ENCODE measurements around the gene UBE2D1.
A peak's percentile ranks its signal among the peaks of the same experiment; 100 is the strongest.

Gene UBE2D1

GRCh38 chr10:58316874-58317273 is 17.9 kb upstream of the UBE2D1 start:
- no peaks in the 10 kb centered on the region for H3K36me3 ChIP-seq (ENCODE audit: control insufficient read depth in 1 of 2, insufficient read depth in 2 of 2, low read length in 2 of 2)
- H3K9ac ChIP-seq (ENCODE audit: low read depth in 1 of 2, low read length in 2 of 2): no peak overlapping the region
- H3K27me3 ChIP-seq (ENCODE audit: control insufficient read depth in 1 of 2, insufficient read depth in 2 of 2, low read length in 2 of 2): no peaks in the 10 kb centered on the region
- H3K9me3 ChIP-seq (ENCODE audit: control insufficient read depth in 1 of 2, low read length in 2 of 2): no peaks in the 10 kb centered on the region
- H3K4me3 ChIP-seq (ENCODE audit: low read depth in 1 of 2, low read length in 2 of 2): no peak overlapping the region
- H3K27ac ChIP-seq (ENCODE audit: low read depth, low read length): no peak overlapping the region
- H3K4me1 ChIP-seq (ENCODE audit: control insufficient read depth in 1 of 2, insufficient read depth in 2 of 2, low read length in 2 of 2): no peaks in the 10 kb centered on the region

DNA sequence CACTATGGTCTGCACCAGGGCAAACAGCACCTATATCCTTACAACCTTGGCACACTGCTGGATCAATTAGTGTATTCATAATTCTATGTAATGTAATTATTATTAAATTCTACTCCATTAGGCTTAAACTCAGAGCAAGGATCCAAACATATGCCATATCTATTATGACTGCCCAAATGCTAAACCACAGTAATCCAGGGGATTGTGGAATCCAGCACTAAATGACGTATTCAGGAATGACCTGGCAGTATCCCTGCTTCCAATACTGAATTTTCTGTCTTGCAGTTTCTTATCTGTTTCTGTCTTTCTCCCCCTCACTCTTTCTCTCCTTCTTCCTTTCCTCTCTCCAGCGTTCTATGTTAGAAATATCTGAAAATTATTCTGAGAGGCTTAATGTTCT is 16.5 kb upstream of the UBE2D1 start:
- H3K4me1 ChIP-seq (ENCODE audit: control insufficient read depth in 1 of 2, insufficient read depth in 2 of 2, low read length in 2 of 2): peaks cover 0 to 9% of the 10 kb centered on the region in 2 donors
- H3K4me3 ChIP-seq (ENCODE audit: low read depth in 1 of 2, low read length in 2 of 2): no peak overlapping the region
- H3K36me3 ChIP-seq (ENCODE audit: control insufficient read depth in 1 of 2, insufficient read depth in 2 of 2, low read length in 2 of 2): no peaks in the 10 kb centered on the region
- H3K27me3 ChIP-seq (ENCODE audit: control insufficient read depth in 1 of 2, insufficient read depth in 2 of 2, low read length in 2 of 2): no peaks in the 10 kb centered on the region
- H3K27ac ChIP-seq (ENCODE audit: low read depth, low read length): no peak overlapping the region
- H3K9me3 ChIP-seq (ENCODE audit: control insufficient read depth in 1 of 2, low read length in 2 of 2): no peaks in the 10 kb centered on the region
- H3K9ac ChIP-seq (ENCODE audit: low read depth in 1 of 2, low read length in 2 of 2): no peak overlapping the region

- no peak overlapping the region for H3K27ac ChIP-seq (ENCODE audit: low read depth, low read length)
- H3K9ac ChIP-seq (ENCODE audit: low read depth in 1 of 2, low read length in 2 of 2): no peak overlapping the region
- no peak overlapping the region for H3K4me3 ChIP-seq (ENCODE audit: low read depth in 1 of 2, low read length in 2 of 2)
- no peaks in the 10 kb centered on the region for H3K36me3 ChIP-seq (ENCODE audit: control insufficient read depth in 1 of 2, insufficient read depth in 2 of 2, low read length in 2 of 2)
- no peaks in the 10 kb centered on the region for H3K27me3 ChIP-seq (ENCODE audit: control insufficient read depth in 1 of 2, insufficient read depth in 2 of 2, low read length in 2 of 2)
- H3K9me3 ChIP-seq (ENCODE audit: control insufficient read depth in 1 of 2, low read length in 2 of 2): no peaks in the 10 kb centered on the region
- peaks cover 0 to 9% of the 10 kb centered on the region in 2 donors for H3K4me1 ChIP-seq (ENCODE audit: control insufficient read depth in 1 of 2, insufficient read depth in 2 of 2, low read length in 2 of 2)
Measured at GRCh38 chr10:58319599-58319998, 15.2 kb upstream of the UBE2D1 start.

GRCh38 chr10:58320351-58321049 is 14.3 kb upstream of the UBE2D1 start:
- Histone ChIP-seq H3K4me3 (ENCODE audit: low read depth in 1 of 2, low read length in 2 of 2) (no peak overlapping the region), H3K4me1 (ENCODE audit: control insufficient read depth in 1 of 2, insufficient read depth in 2 of 2, low read length in 2 of 2) (peaks cover 0 to 9% of the 10 kb centered on the region in 2 donors), H3K27me3 (ENCODE audit: control insufficient read depth in 1 of 2, insufficient read depth in 2 of 2, low read length in 2 of 2) (no peaks in the 10 kb centered on the region), H3K9ac (ENCODE audit: low read depth in 1 of 2, low read length in 2 of 2) (no peak overlapping the region), H3K36me3 (ENCODE audit: control insufficient read depth in 1 of 2, insufficient read depth in 2 of 2, low read length in 2 of 2) (no peaks in the 10 kb centered on the region), H3K27ac (ENCODE audit: low read depth, low read length) (no peak overlapping the region), H3K9me3 (ENCODE audit: control insufficient read depth in 1 of 2, low read length in 2 of 2) (no peaks in the 10 kb centered on the region)

DNA sequence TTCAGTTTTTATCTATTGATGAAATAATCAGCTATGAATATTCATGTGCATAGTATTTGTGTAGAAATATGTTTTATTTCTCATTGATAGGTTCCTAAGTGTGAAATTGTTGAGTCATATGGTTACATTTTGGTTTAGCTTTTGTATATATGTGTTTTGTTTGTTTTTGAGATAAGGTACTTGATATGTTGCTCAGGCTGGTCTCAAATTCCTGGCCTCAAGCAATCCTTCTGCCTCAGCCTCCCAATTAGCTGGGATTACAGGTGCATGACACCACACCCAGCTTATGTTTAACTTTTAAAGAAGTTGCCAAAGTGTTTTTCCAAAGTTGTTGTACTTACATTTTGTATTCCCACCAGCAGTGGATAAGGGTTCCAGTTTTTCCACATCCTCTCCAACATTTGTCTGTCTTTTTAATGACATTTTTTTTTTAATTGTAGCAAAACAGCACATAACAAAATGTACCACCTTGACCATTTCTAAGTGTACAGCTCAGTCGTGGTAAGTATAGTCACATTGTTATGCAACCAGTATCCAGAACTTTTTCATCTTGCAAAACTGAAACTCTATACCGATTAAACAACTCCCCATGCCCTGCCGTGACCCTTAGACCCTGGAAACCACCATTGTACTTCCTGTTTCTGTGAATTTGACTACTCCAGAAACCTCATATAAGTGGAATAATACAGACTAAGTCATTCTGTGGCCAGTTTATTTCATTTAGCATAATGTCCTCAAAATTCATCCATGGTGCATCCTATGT is 12.6 kb upstream of the UBE2D1 start:
- H3K4me3 ChIP-seq (ENCODE audit: low read depth in 1 of 2, low read length in 2 of 2): peak overlapping the region in 1 of 2 donors; percentile 16
- H3K9ac ChIP-seq (ENCODE audit: low read depth in 1 of 2, low read length in 2 of 2): no peak overlapping the region
- H3K4me1 ChIP-seq (ENCODE audit: control insufficient read depth in 1 of 2, insufficient read depth in 2 of 2, low read length in 2 of 2): peaks cover 0 to 9% of the 10 kb centered on the region in 2 donors
- H3K27me3 ChIP-seq (ENCODE audit: control insufficient read depth in 1 of 2, insufficient read depth in 2 of 2, low read length in 2 of 2): no peaks in the 10 kb centered on the region
- H3K9me3 ChIP-seq (ENCODE audit: control insufficient read depth in 1 of 2, low read length in 2 of 2): no peaks in the 10 kb centered on the region
- H3K27ac ChIP-seq (ENCODE audit: low read depth, low read length): no peak overlapping the region
- no peaks in the 10 kb centered on the region for H3K36me3 ChIP-seq (ENCODE audit: control insufficient read depth in 1 of 2, insufficient read depth in 2 of 2, low read length in 2 of 2)

- Histone ChIP-seq H3K27me3 (ENCODE audit: control insufficient read depth in 1 of 2, insufficient read depth in 2 of 2, low read length in 2 of 2) (no peaks in the 10 kb centered on the region), H3K9ac (ENCODE audit: low read depth in 1 of 2, low read length in 2 of 2) (no peak overlapping the region), H3K4me3 (ENCODE audit: low read depth in 1 of 2, low read length in 2 of 2) (peak overlapping the region in 1 of 2 donors; percentile 16), H3K4me1 (ENCODE audit: control insufficient read depth in 1 of 2, insufficient read depth in 2 of 2, low read length in 2 of 2) (peaks cover 0 to 9% of the 10 kb centered on the region in 2 donors), H3K36me3 (ENCODE audit: control insufficient read depth in 1 of 2, insufficient read depth in 2 of 2, low read length in 2 of 2) (no peaks in the 10 kb centered on the region), H3K9me3 (ENCODE audit: control insufficient read depth in 1 of 2, low read length in 2 of 2) (no peaks in the 10 kb centered on the region), H3K27ac (ENCODE audit: low read depth, low read length) (no peak overlapping the region)
Measured at GRCh38 chr10:58322835-58323209, 12.0 kb upstream of the UBE2D1 start.

- Histone ChIP-seq H3K4me1 (ENCODE audit: control insufficient read depth in 1 of 2, insufficient read depth in 2 of 2, low read length in 2 of 2) (peaks cover 0 to 9% of the 10 kb centered on the region in 2 donors), H3K27me3 (ENCODE audit: control insufficient read depth in 1 of 2, insufficient read depth in 2 of 2, low read length in 2 of 2) (no peaks in the 10 kb centered on the region), H3K36me3 (ENCODE audit: control insufficient read depth in 1 of 2, insufficient read depth in 2 of 2, low read length in 2 of 2) (no peaks in the 10 kb centered on the region), H3K9ac (ENCODE audit: low read depth in 1 of 2, low read length in 2 of 2) (no peak overlapping the region), H3K4me3 (ENCODE audit: low read depth in 1 of 2, low read length in 2 of 2) (no peak overlapping the region), H3K27ac (ENCODE audit: low read depth, low read length) (no peak overlapping the region), H3K9me3 (ENCODE audit: control insufficient read depth in 1 of 2, low read length in 2 of 2) (no peaks in the 10 kb centered on the region)
Measured at GRCh38 chr10:58326967-58327381, 7.8 kb upstream of the UBE2D1 start.

GRCh38 chr10:58328233-58328632 is 6.6 kb upstream of the UBE2D1 start:
- Histone ChIP-seq H3K9me3 (ENCODE audit: control insufficient read depth in 1 of 2, low read length in 2 of 2) (no peaks in the 10 kb centered on the region), H3K27ac (ENCODE audit: low read depth, low read length) (no peak overlapping the region), H3K36me3 (ENCODE audit: control insufficient read depth in 1 of 2, insufficient read depth in 2 of 2, low read length in 2 of 2) (no peaks in the 10 kb centered on the region), H3K27me3 (ENCODE audit: control insufficient read depth in 1 of 2, insufficient read depth in 2 of 2, low read length in 2 of 2) (no peaks in the 10 kb centered on the region), H3K4me3 (ENCODE audit: low read depth in 1 of 2, low read length in 2 of 2) (no peak overlapping the region), H3K4me1 (ENCODE audit: control insufficient read depth in 1 of 2, insufficient read depth in 2 of 2, low read length in 2 of 2) (peaks cover 0 to under 1% of the 10 kb centered on the region in 2 donors), H3K9ac (ENCODE audit: low read depth in 1 of 2, low read length in 2 of 2) (no peak overlapping the region)

DNA sequence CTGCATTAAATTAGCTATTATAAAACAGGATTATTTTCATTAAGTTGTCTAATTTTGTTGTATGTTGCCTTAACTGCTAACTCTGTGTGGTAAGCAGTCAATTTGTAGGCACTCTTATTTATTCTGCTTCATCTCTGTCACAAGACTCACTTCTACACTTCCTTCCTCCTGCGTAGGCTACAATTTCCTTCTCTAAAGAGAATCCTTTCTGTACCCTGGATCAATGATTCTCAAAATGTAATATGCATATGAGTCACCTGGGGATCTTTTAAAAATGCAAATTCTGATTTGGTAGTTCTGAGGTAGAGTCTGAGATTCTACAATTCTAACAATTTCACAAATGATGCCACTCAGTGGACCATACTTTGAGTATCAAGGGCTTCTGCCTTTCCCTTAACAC is 4.4 kb upstream of the UBE2D1 start:
- Histone ChIP-seq H3K27ac (ENCODE audit: low read depth, low read length) (no peak overlapping the region), H3K4me1 (ENCODE audit: control insufficient read depth in 1 of 2, insufficient read depth in 2 of 2, low read length in 2 of 2) (peaks cover 5% of the 10 kb centered on the region in 2 donors), H3K36me3 (ENCODE audit: control insufficient read depth in 1 of 2, insufficient read depth in 2 of 2, low read length in 2 of 2) (no peaks in the 10 kb centered on the region), H3K9ac (ENCODE audit: low read depth in 1 of 2, low read length in 2 of 2) (no peak overlapping the region), H3K27me3 (ENCODE audit: control insufficient read depth in 1 of 2, insufficient read depth in 2 of 2, low read length in 2 of 2) (no peaks in the 10 kb centered on the region), H3K4me3 (ENCODE audit: low read depth in 1 of 2, low read length in 2 of 2) (no peak overlapping the region), H3K9me3 (ENCODE audit: control insufficient read depth in 1 of 2, low read length in 2 of 2) (no peaks in the 10 kb centered on the region)

- H3K27ac ChIP-seq (ENCODE audit: low read depth, low read length): no peak overlapping the region
- no peaks in the 10 kb centered on the region for H3K36me3 ChIP-seq (ENCODE audit: control insufficient read depth in 1 of 2, insufficient read depth in 2 of 2, low read length in 2 of 2)
- peaks cover 9 to 16% of the 10 kb centered on the region in 2 donors for H3K4me1 ChIP-seq (ENCODE audit: control insufficient read depth in 1 of 2, insufficient read depth in 2 of 2, low read length in 2 of 2)
- no peaks in the 10 kb centered on the region for H3K9me3 ChIP-seq (ENCODE audit: control insufficient read depth in 1 of 2, low read length in 2 of 2)
- H3K9ac ChIP-seq (ENCODE audit: low read depth in 1 of 2, low read length in 2 of 2): no peak overlapping the region
- H3K4me3 ChIP-seq (ENCODE audit: low read depth in 1 of 2, low read length in 2 of 2): no peak overlapping the region
- H3K27me3 ChIP-seq (ENCODE audit: control insufficient read depth in 1 of 2, insufficient read depth in 2 of 2, low read length in 2 of 2): no peaks in the 10 kb centered on the region
Measured at GRCh38 chr10:58331646-58332045, 3.2 kb upstream of the UBE2D1 start.

Data from duodenal mucosa (tissue), 2 donors.